HUES6 (cell line): ENCODE results near the gene PLA2G4A.

Experiments
- H3K27ac ChIP-seq: 2 replicates; pipeline ENCODE4 v1.7.0; 2013; ENCODE audit warnings: low read depth, mild to moderate bottlenecking, low read length, inconsistent platforms
- H3K27me3 ChIP-seq: 2 replicates; pipeline ENCODE4 v1.6.1; 2013; ENCODE audit warnings: low read length; ENCODE audit not compliant: control insufficient read depth, insufficient read depth
- H3K36me3 ChIP-seq: 2 replicates; pipeline ENCODE4 v1.6.1; 2013; ENCODE audit warnings: low read length; ENCODE audit not compliant: control insufficient read depth, insufficient read depth
- H3K4me1 ChIP-seq: 2 replicates; pipeline ENCODE4 v1.6.1; 2013; ENCODE audit warnings: low read length; ENCODE audit not compliant: control insufficient read depth, insufficient read depth
- H3K4me3 ChIP-seq: 2 replicates; pipeline ENCODE4 v1.5.1; 2013; ENCODE audit warnings: low read depth, low read length
- H3K9ac ChIP-seq: one replicate; pipeline ENCODE4 v1.6.1; 2013; ENCODE audit warnings: mild to moderate bottlenecking, low read length
- H3K9me3 ChIP-seq: 2 replicates; pipeline ENCODE4 v1.6.1; 2013; ENCODE audit warnings: low read depth, low read length; ENCODE audit not compliant: control insufficient read depth, insufficient read depth

PLA2G4A gene

GRCh38 chr1:186997877-186998276 lies 169.1 kb downstream of the PLA2G4A start:
- no peak overlapping the region for H3K27ac ChIP-seq
- H3K27me3 ChIP-seq: no peaks in the 10 kb centered on the region
- peaks cover 3% of the 10 kb centered on the region; the same call in 1 of the 2 replicates for H3K4me1 ChIP-seq
- 0 out of 2 replicates have a peak, but pooled peaks cover 2% of the 10 kb centered on the region for H3K9me3 ChIP-seq
- H3K4me3 ChIP-seq: no peak overlapping the region
- H3K9ac ChIP-seq: no peak overlapping the region
- no peaks in the 10 kb centered on the region for H3K36me3 ChIP-seq

- 0 out of 2 replicates have a peak, but pooled peaks cover 2% of the 10 kb centered on the region for H3K9me3 ChIP-seq
- H3K27ac ChIP-seq: no peak overlapping the region
- H3K36me3 ChIP-seq: no peaks in the 10 kb centered on the region
- H3K9ac ChIP-seq: no peak overlapping the region
- H3K4me3 ChIP-seq: no peak overlapping the region
- H3K27me3 ChIP-seq: no peaks in the 10 kb centered on the region
- H3K4me1 ChIP-seq: peaks cover 3% of the 10 kb centered on the region; the same call in 1 of the 2 replicates
Measured at GRCh38 chr1:186999506-186999905, 170.8 kb downstream of the PLA2G4A start.

- H3K36me3 ChIP-seq: no peaks in the 10 kb centered on the region
- H3K4me1 ChIP-seq: peaks cover 3% of the 10 kb centered on the region; the same call in 1 of the 2 replicates
- no peak overlapping the region for H3K9ac ChIP-seq
- H3K4me3 ChIP-seq: no peak overlapping the region
- H3K9me3 ChIP-seq: peaks cover 6% of the 10 kb centered on the region
- H3K27ac ChIP-seq: no peak overlapping the region
- no peaks in the 10 kb centered on the region for H3K27me3 ChIP-seq
Measured at GRCh38 chr1:187001198-187001889, 172.6 kb downstream of the PLA2G4A start.

- Histone ChIP-seq H3K9me3 (peaks cover 23% of the 10 kb centered on the region), H3K9ac (no peak overlapping the region), H3K36me3 (no peaks in the 10 kb centered on the region), H3K27me3 (no peaks in the 10 kb centered on the region), H3K27ac (no peak overlapping the region), H3K4me1 (peaks cover 3% of the 10 kb centered on the region; the same call in 1 of the 2 replicates), H3K4me3 (no peak overlapping the region)
Measured at GRCh38 chr1:187003353-187003752, 174.6 kb downstream of the PLA2G4A start.

GRCh38 chr1:187006896-187007295 lies 178.1 kb downstream of the PLA2G4A start:
- peaks cover 40% of the 10 kb centered on the region for H3K9me3 ChIP-seq

GRCh38 chr1:187009320-187009719 lies 180.6 kb downstream of the PLA2G4A start:
- Histone ChIP-seq H3K36me3 (no peaks in the 10 kb centered on the region), H3K4me1 (peaks cover 6% of the 10 kb centered on the region; the same call in 1 of the 2 replicates), H3K4me3 (no peak overlapping the region), H3K9me3 (peaks cover 38% of the 10 kb centered on the region), H3K27ac (no peak overlapping the region), H3K9ac (no peak overlapping the region), H3K27me3 (no peaks in the 10 kb centered on the region)

More at GRCh38 chr1:187006896-187007295, 178.1 kb downstream of the PLA2G4A start:
- H3K27ac ChIP-seq: no peak overlapping the region
- H3K36me3 ChIP-seq: no peaks in the 10 kb centered on the region
- H3K9ac ChIP-seq: no peak overlapping the region
- H3K4me3 ChIP-seq: no peak overlapping the region
- H3K4me1 ChIP-seq: peaks cover 6% of the 10 kb centered on the region; the same call in 1 of the 2 replicates
- H3K27me3 ChIP-seq: no peaks in the 10 kb centered on the region

GRCh38 chr1:187010571-187011309 lies 182.0 kb downstream of the PLA2G4A start:
- Histone ChIP-seq H3K9ac (no peak overlapping the region), H3K4me1 (peaks cover 6% of the 10 kb centered on the region; the same call in 1 of the 2 replicates), H3K27me3 (no peaks in the 10 kb centered on the region), H3K9me3 (peaks cover 38% of the 10 kb centered on the region), H3K27ac (no peak overlapping the region), H3K36me3 (no peaks in the 10 kb centered on the region), H3K4me3 (no peak overlapping the region)

- H3K9me3 ChIP-seq: peaks cover 14% of the 10 kb centered on the region
- no peak overlapping the region for H3K9ac ChIP-seq
- H3K27ac ChIP-seq: no peak overlapping the region
- peaks cover 6% of the 10 kb centered on the region; the same call in 1 of the 2 replicates for H3K4me1 ChIP-seq
- H3K27me3 ChIP-seq: no peaks in the 10 kb centered on the region
- no peaks in the 10 kb centered on the region for H3K36me3 ChIP-seq
- no peak overlapping the region for H3K4me3 ChIP-seq
Measured at GRCh38 chr1:187013582-187014200, 184.9 kb downstream of the PLA2G4A start.

- no peaks in the 10 kb centered on the region for H3K27me3 ChIP-seq
- no peaks in the 10 kb centered on the region for H3K36me3 ChIP-seq
- H3K9ac ChIP-seq: no peak overlapping the region
- no peaks in the 10 kb centered on the region for H3K4me1 ChIP-seq
- H3K4me3 ChIP-seq: no peak overlapping the region
- H3K27ac ChIP-seq: no peak overlapping the region
- H3K9me3 ChIP-seq: no peaks in the 10 kb centered on the region
Measured at GRCh38 chr1:187018291-187018690, 189.5 kb downstream of the PLA2G4A start.

- no peak overlapping the region for H3K4me3 ChIP-seq
- no peaks in the 10 kb centered on the region for H3K36me3 ChIP-seq
- no peak overlapping the region for H3K27ac ChIP-seq
- no peaks in the 10 kb centered on the region for H3K4me1 ChIP-seq
- H3K9ac ChIP-seq: no peak overlapping the region
- peaks cover 7% of the 10 kb centered on the region; the same call in 1 of the 2 replicates for H3K9me3 ChIP-seq
- H3K27me3 ChIP-seq: no peaks in the 10 kb centered on the region
Measured at GRCh38 chr1:187027253-187027652, 198.5 kb downstream of the PLA2G4A start.
